ENCODE data around the gene TOPAZ1.
A peak's percentile ranks its signal among the peaks of the same experiment; 100 is the strongest.

The TOPAZ1 gene

GRCh38 chr3:44227632-44228031, 14.1 kb upstream of the TOPAZ1 start:
- no peak for DNase-seq (ENCODE audit: low read depth)
- Histone ChIP-seq H3K36me3 (ENCODE audit: control insufficient read depth, insufficient read depth, low read length, severe bottlenecking) (no peaks in the 10 kb centered on the region), H3K9me3 (ENCODE audit: control insufficient read depth, low read length) (peaks cover 3% of the 10 kb centered on the region), H3K9ac (ENCODE audit: low read length) (no peak overlapping the region), H3K27me3 (replicated peaks; ENCODE audit: control insufficient read depth, insufficient read depth, low read length) (peaks cover 28% of the 10 kb centered on the region), H3K4me3 (ENCODE audit: low read length) (no peak overlapping the region), H3K4me1 (ENCODE audit: control insufficient read depth, insufficient read depth, low read length) (peaks cover 8% of the 10 kb centered on the region)

GRCh38 chr3:44228900-44229299, 12.8 kb upstream of the TOPAZ1 start:
- Histone ChIP-seq H3K36me3 (ENCODE audit: control insufficient read depth, insufficient read depth, low read length, severe bottlenecking) (no peaks in the 10 kb centered on the region), H3K9ac (ENCODE audit: low read length) (no peak overlapping the region), H3K27me3 (replicated peaks; ENCODE audit: control insufficient read depth, insufficient read depth, low read length) (peaks cover 24% of the 10 kb centered on the region), H3K4me1 (ENCODE audit: control insufficient read depth, insufficient read depth, low read length) (peaks cover 8% of the 10 kb centered on the region), H3K9me3 (ENCODE audit: control insufficient read depth, low read length) (peaks cover 3% of the 10 kb centered on the region), H3K4me3 (ENCODE audit: low read length) (no peak overlapping the region)
- DNase-seq (ENCODE audit: low read depth): no peak

GRCh38 chr3:44232407-44232806, 9.3 kb upstream of the TOPAZ1 start:
- Histone ChIP-seq H3K9ac (ENCODE audit: low read length) (no peak overlapping the region), H3K9me3 (ENCODE audit: control insufficient read depth, low read length) (no peaks in the 10 kb centered on the region), H3K4me3 (ENCODE audit: low read length) (no peak overlapping the region), H3K36me3 (ENCODE audit: control insufficient read depth, insufficient read depth, low read length, severe bottlenecking) (no peaks in the 10 kb centered on the region), H3K27me3 (replicated peaks; ENCODE audit: control insufficient read depth, insufficient read depth, low read length) (peaks cover 4% of the 10 kb centered on the region), H3K4me1 (ENCODE audit: control insufficient read depth, insufficient read depth, low read length) (peaks cover 12% of the 10 kb centered on the region)
- DNase-seq (ENCODE audit: low read depth): no peak

GRCh38 chr3:44234648-44235268, 6.9 kb upstream of the TOPAZ1 start:
- H3K4me1 ChIP-seq (ENCODE audit: control insufficient read depth, insufficient read depth, low read length): peaks cover 4% of the 10 kb centered on the region
- no peak overlapping the region for H3K4me3 ChIP-seq (ENCODE audit: low read length)
- H3K9ac ChIP-seq (ENCODE audit: low read length): no peak overlapping the region
- no peaks in the 10 kb centered on the region for H3K36me3 ChIP-seq (ENCODE audit: control insufficient read depth, insufficient read depth, low read length, severe bottlenecking)
- peaks cover 7% of the 10 kb centered on the region for H3K27me3 ChIP-seq (replicated peaks; ENCODE audit: control insufficient read depth, insufficient read depth, low read length)
- no peak for DNase-seq (ENCODE audit: low read depth)
- H3K9me3 ChIP-seq (ENCODE audit: control insufficient read depth, low read length): no peaks in the 10 kb centered on the region

GRCh38 chr3:44235604-44236484, 5.8 kb upstream of the TOPAZ1 start:
- peak; percentile 94 for DNase-seq (ENCODE audit: low read depth)
- Histone ChIP-seq H3K9me3 (ENCODE audit: control insufficient read depth, low read length) (no peaks in the 10 kb centered on the region), H3K27me3 (replicated peaks; ENCODE audit: control insufficient read depth, insufficient read depth, low read length) (peaks cover 7% of the 10 kb centered on the region), H3K4me1 (ENCODE audit: control insufficient read depth, insufficient read depth, low read length) (peaks cover 4% of the 10 kb centered on the region), H3K4me3 (ENCODE audit: low read length) (peak overlapping the region; percentile 25), H3K9ac (ENCODE audit: low read length) (no peak overlapping the region), H3K36me3 (ENCODE audit: control insufficient read depth, insufficient read depth, low read length, severe bottlenecking) (no peaks in the 10 kb centered on the region)

- no peak for DNase-seq (ENCODE audit: low read depth)
- Histone ChIP-seq H3K9me3 (ENCODE audit: control insufficient read depth, low read length) (no peaks in the 10 kb centered on the region), H3K9ac (ENCODE audit: low read length) (no peak overlapping the region), H3K27me3 (replicated peaks; ENCODE audit: control insufficient read depth, insufficient read depth, low read length) (peaks cover 7% of the 10 kb centered on the region), H3K36me3 (ENCODE audit: control insufficient read depth, insufficient read depth, low read length, severe bottlenecking) (no peaks in the 10 kb centered on the region), H3K4me1 (ENCODE audit: control insufficient read depth, insufficient read depth, low read length) (peaks cover 4% of the 10 kb centered on the region), H3K4me3 (ENCODE audit: low read length) (no peak overlapping the region)
These were observed 5.2 kb upstream of the TOPAZ1 start for GRCh38 chr3:44236485-44236908.

GRCh38 chr3:44237161-44237560, 4.5 kb upstream of the TOPAZ1 start:
- DNase-seq (ENCODE audit: low read depth): no peak
- peaks cover 7% of the 10 kb centered on the region for H3K27me3 ChIP-seq (replicated peaks; ENCODE audit: control insufficient read depth, insufficient read depth, low read length)
- no peak overlapping the region for H3K9ac ChIP-seq (ENCODE audit: low read length)
- no peaks in the 10 kb centered on the region for H3K36me3 ChIP-seq (ENCODE audit: control insufficient read depth, insufficient read depth, low read length, severe bottlenecking)
- no peak overlapping the region for H3K4me3 ChIP-seq (ENCODE audit: low read length)
- H3K4me1 ChIP-seq (ENCODE audit: control insufficient read depth, insufficient read depth, low read length): peaks cover 4% of the 10 kb centered on the region
- H3K9me3 ChIP-seq (ENCODE audit: control insufficient read depth, low read length): no peaks in the 10 kb centered on the region

GRCh38 chr3:44237665-44238064, 4.0 kb upstream of the TOPAZ1 start:
- H3K4me1 ChIP-seq (ENCODE audit: control insufficient read depth, insufficient read depth, low read length): peaks cover 4% of the 10 kb centered on the region
- H3K9me3 ChIP-seq (ENCODE audit: control insufficient read depth, low read length): no peaks in the 10 kb centered on the region
- H3K4me3 ChIP-seq (ENCODE audit: low read length): no peak overlapping the region
- H3K9ac ChIP-seq (ENCODE audit: low read length): no peak overlapping the region
- peaks cover 7% of the 10 kb centered on the region for H3K27me3 ChIP-seq (replicated peaks; ENCODE audit: control insufficient read depth, insufficient read depth, low read length)
- no peaks in the 10 kb centered on the region for H3K36me3 ChIP-seq (ENCODE audit: control insufficient read depth, insufficient read depth, low read length, severe bottlenecking)
- no peak for DNase-seq (ENCODE audit: low read depth)

GRCh38 chr3:44238889-44239288, 2.8 kb upstream of the TOPAZ1 start:
- Histone ChIP-seq H3K9me3 (ENCODE audit: control insufficient read depth, low read length) (no peaks in the 10 kb centered on the region), H3K27me3 (replicated peaks; ENCODE audit: control insufficient read depth, insufficient read depth, low read length) (peaks cover 7% of the 10 kb centered on the region), H3K4me1 (ENCODE audit: control insufficient read depth, insufficient read depth, low read length) (peaks cover 4% of the 10 kb centered on the region), H3K4me3 (ENCODE audit: low read length) (no peak overlapping the region), H3K36me3 (ENCODE audit: control insufficient read depth, insufficient read depth, low read length, severe bottlenecking) (no peaks in the 10 kb centered on the region), H3K9ac (ENCODE audit: low read length) (no peak overlapping the region)
- no peak for DNase-seq (ENCODE audit: low read depth)

- no peak for DNase-seq (ENCODE audit: low read depth)
- no peaks in the 10 kb centered on the region for H3K9me3 ChIP-seq (ENCODE audit: control insufficient read depth, low read length)
- H3K9ac ChIP-seq (ENCODE audit: low read length): no peak overlapping the region
- H3K4me3 ChIP-seq (ENCODE audit: low read length): no peak overlapping the region
- peaks cover 4% of the 10 kb centered on the region for H3K4me1 ChIP-seq (ENCODE audit: control insufficient read depth, insufficient read depth, low read length)
- H3K27me3 ChIP-seq (replicated peaks; ENCODE audit: control insufficient read depth, insufficient read depth, low read length): peaks cover 14% of the 10 kb centered on the region
- H3K36me3 ChIP-seq (ENCODE audit: control insufficient read depth, insufficient read depth, low read length, severe bottlenecking): no peaks in the 10 kb centered on the region
These were observed 1.6 kb upstream of the TOPAZ1 start for GRCh38 chr3:44240061-44240460.

GRCh38 chr3:44242721-44243120, 1.0 kb downstream of the TOPAZ1 start:
- DNase-seq (ENCODE audit: low read depth): no peak
- peaks cover 7% of the 10 kb centered on the region for H3K27me3 ChIP-seq (replicated peaks; ENCODE audit: control insufficient read depth, insufficient read depth, low read length)
- H3K4me3 ChIP-seq (ENCODE audit: low read length): no peak overlapping the region
- H3K36me3 ChIP-seq (ENCODE audit: control insufficient read depth, insufficient read depth, low read length, severe bottlenecking): no peaks in the 10 kb centered on the region
- no peaks in the 10 kb centered on the region for H3K4me1 ChIP-seq (ENCODE audit: control insufficient read depth, insufficient read depth, low read length)
- peaks cover 1% of the 10 kb centered on the region for H3K9me3 ChIP-seq (ENCODE audit: control insufficient read depth, low read length)
- no peak overlapping the region for H3K9ac ChIP-seq (ENCODE audit: low read length)

Data from adipocyte (in vitro differentiated cells).